ENCODE measurements around the gene PTGDS.

DNA sequence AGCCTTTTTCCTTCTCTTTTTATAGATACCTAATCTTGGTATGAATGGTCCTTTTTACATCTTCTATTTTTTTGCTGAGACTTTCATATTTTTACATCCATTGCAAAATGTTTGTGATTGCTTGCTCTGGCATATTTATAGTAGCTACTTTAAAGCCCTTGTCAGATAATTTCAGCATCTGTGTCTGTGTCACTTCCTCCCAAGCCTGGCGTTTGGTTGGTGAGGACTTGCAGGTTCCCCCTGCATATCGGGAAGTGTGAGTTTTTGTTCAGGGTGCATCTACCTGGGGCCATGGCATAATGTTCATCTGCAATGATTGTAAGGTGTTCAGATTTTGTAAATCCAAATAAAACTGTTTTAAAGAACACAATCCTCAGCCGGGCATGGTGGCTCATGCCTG, 41.7 kb upstream of the PTGDS start:
- TF ChIP-seq, protein P1, sequence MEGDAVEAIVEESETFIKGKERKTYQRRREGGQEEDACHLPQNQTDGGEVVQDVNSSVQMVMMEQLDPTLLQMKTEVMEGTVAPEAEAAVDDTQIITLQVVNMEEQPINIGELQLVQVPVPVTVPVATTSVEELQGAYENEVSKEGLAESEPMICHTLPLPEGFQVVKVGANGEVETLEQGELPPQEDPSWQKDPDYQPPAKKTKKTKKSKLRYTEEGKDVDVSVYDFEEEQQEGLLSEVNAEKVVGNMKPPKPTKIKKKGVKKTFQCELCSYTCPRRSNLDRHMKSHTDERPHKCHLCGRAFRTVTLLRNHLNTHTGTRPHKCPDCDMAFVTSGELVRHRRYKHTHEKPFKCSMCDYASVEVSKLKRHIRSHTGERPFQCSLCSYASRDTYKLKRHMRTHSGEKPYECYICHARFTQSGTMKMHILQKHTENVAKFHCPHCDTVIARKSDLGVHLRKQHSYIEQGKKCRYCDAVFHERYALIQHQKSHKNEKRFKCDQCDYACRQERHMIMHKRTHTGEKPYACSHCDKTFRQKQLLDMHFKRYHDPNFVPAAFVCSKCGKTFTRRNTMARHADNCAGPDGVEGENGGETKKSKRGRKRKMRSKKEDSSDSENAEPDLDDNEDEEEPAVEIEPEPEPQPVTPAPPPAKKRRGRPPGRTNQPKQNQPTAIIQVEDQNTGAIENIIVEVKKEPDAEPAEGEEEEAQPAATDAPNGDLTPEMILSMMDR (IDR thresholded peaks at IDR 0.05; ENCODE audit: poor library complexity, severe bottlenecking), result no peak
- TF ChIP-seq, protein P2, sequence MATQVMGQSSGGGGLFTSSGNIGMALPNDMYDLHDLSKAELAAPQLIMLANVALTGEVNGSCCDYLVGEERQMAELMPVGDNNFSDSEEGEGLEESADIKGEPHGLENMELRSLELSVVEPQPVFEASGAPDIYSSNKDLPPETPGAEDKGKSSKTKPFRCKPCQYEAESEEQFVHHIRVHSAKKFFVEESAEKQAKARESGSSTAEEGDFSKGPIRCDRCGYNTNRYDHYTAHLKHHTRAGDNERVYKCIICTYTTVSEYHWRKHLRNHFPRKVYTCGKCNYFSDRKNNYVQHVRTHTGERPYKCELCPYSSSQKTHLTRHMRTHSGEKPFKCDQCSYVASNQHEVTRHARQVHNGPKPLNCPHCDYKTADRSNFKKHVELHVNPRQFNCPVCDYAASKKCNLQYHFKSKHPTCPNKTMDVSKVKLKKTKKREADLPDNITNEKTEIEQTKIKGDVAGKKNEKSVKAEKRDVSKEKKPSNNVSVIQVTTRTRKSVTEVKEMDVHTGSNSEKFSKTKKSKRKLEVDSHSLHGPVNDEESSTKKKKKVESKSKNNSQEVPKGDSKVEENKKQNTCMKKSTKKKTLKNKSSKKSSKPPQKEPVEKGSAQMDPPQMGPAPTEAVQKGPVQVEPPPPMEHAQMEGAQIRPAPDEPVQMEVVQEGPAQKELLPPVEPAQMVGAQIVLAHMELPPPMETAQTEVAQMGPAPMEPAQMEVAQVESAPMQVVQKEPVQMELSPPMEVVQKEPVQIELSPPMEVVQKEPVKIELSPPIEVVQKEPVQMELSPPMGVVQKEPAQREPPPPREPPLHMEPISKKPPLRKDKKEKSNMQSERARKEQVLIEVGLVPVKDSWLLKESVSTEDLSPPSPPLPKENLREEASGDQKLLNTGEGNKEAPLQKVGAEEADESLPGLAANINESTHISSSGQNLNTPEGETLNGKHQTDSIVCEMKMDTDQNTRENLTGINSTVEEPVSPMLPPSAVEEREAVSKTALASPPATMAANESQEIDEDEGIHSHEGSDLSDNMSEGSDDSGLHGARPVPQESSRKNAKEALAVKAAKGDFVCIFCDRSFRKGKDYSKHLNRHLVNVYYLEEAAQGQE (IDR thresholded peaks at IDR 0.05; ENCODE audit: borderline replicate concordance), result no peak
- TF ChIP-seq MXI1 (conservative IDR thresholded peaks at IDR 0.05; ENCODE audit: poor library complexity, severe bottlenecking) (no peak), RAD21 (conservative IDR thresholded peaks at IDR 0.05) (no peak), EP300 (conservative IDR thresholded peaks at IDR 0.05; ENCODE audit: poor library complexity, severe bottlenecking) (no peak), EZH2 (IDR thresholded peaks at IDR 0.05; ENCODE audit: borderline replicate concordance, insufficient read depth, low read length, poor library complexity, severe bottlenecking) (no peak), POLR2AphosphoS5 (IDR thresholded peaks at IDR 0.05) (no peak), SMC3 (conservative IDR thresholded peaks at IDR 0.05; ENCODE audit: poor library complexity) (no peak), TAF1 (IDR thresholded peaks at IDR 0.05; ENCODE audit: low read depth) (no peak)

Measured in neural cell (in vitro differentiated cells).